HG02970 (cell line): Measurements from ENCODE around the gene WNT6.

Experiments used
- ATAC-seq: cut with Tn5 transposase; IDR thresholded peaks from one replicate; pipeline ENCODE4 v1.9.1; 2021; ENCODE audit warnings: mild to moderate bottlenecking, moderate library complexity, moderate number of reproducible peaks; ENCODE audit not compliant: unreplicated experiment, low FRiP score

Gene WNT6

DNA sequence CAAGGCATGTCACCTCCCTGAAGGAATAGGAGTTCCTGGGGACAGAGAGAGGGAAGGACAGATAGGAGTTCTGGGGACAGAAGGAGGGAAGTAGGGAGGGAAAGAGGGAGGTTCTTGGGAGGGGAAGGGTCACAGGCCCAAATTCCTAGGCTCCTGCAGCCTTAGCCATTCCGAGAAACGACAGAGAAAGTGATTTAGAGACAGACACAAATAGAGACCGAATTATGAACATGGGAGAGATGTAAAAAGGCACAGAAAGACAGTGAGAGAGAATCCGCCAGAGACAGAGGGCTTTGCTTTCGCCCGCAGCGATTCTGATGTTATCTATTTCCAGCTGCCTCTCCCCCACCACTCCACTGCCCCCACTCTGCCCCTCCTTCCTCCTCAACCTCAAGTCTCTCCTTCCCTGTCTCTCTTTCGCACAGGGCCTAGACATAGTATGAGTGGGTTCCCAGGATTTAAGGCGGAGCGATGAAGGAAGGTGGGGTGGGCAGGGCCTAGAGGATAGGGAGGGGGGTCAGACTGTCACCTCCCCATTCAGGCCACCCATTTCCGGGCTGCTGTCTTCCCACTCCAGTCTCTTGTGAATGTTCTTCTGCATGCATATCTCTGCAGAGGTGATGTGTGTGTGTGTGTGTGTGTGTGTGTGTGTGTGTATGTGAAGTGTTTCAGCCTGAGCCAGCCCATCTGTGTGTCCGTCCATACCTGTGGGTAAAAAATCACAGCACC lies 3.3 kb upstream of the WNT6 start:
- ATAC-seq: no peak

DNA sequence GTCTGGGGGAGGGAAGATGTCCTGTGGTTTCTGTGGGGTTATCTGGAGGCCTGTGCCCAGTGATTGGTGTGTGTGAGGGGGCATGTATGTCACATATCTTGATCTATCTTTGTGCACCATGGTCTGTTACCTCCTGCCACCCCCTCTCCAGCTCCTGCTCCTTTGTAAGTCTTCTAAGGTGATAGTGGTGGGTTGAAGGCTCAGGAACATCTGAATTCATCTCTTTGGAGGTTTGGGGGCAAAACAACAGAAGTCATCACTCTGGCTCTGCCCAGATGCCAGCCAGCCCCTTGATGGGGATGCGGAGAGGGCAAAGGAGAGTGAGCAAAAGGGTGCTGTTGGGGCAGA lies 2.7 kb upstream of the WNT6 start:
- no peak for ATAC-seq

DNA sequence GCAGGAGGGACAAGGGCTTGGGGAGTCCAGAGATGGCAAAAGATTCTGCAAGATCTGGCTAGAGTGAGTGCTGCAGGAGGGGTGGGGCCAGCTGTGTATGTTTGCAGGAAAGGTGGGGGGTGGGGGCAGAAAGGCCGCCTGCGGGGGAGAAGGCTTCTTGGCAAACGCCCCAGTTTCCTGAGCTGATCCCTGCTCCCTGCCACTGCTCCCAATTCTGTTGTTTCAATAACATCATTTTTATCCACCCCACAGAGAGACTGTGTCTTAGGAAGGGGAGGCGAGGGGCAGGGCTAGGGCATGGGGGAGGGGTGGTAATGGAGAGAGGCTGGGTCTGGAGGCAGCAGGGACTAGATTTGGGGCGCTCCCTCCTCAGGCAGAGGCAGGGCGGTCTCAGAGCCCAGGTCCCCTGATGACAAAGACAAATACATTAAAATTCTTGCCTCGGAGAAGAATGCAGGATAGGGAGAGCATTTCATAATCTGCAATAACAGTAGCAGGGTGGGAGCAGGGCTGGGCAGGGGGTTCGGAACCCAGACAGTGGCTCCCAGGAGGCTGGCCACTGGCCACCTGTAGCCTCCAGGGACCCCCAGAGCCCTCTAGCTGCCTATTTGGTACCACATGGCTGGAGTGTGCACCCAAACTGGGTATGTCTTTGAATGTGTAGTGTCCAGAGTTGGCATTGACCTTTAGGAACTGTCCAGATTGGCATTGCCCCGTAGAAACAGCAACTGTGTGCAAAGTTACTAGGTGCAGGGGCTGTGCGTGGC lies 2.1 kb upstream of the WNT6 start:
- ATAC-seq: no peak

DNA sequence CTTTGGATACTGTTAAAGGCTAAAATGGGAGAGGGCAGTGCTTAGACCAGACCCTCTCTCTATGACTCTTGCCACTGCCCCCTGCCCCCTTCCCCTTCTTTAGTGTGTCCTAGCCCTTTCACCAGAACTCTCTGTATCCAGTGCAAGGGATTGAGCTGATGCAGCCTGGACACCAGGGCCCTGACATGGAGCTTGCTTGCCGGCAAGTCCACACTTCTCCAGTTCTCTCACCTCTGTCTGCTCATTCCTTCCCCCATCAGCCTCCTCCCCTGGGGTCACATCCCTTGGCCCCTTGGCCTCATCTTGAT lies 1.5 kb upstream of the WNT6 start:
- no peak for ATAC-seq

DNA sequence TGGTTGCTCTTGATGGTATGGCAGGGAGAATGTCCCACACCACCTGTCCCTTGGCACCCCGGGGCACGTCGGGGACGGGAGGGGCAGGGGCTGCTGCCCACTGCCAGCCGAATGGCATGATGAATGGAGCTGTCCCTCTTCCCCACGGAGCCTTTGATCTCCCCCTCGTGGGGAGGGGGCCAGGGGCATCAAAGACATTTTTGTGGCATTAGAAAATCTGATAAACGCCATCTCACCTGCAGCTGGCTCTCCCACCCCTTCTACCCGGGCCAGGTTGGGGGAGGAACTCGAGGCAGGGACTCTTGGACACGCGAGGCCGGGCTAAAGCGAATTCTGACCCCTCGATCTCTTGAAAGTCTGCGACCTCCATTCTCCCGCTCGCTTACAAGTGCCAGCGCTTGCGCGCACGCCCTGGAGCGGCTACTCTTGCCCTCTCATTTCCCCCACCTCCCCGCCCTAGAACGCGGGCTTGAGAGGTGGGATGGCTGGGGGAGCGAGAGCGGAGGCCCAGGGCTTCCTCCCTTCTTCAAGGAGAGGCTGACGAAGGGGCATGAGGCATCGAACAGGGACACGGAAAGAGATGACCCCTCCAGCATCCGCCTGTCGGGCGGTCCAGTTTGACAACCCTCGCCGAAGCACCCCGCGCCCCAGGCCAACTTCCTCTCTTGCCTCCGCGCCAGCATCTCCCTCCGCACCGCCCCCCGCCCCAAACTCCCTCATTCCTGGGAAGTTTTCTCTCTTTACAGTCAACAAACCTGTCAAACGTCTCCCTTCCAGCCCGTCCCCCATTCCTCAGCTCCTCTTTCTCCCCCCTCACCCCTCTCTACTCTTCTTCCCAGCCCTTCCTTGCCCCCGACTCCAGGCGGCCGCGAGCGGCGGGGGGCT lies 692 bp upstream of the WNT6 start:
- no peak for ATAC-seq

DNA sequence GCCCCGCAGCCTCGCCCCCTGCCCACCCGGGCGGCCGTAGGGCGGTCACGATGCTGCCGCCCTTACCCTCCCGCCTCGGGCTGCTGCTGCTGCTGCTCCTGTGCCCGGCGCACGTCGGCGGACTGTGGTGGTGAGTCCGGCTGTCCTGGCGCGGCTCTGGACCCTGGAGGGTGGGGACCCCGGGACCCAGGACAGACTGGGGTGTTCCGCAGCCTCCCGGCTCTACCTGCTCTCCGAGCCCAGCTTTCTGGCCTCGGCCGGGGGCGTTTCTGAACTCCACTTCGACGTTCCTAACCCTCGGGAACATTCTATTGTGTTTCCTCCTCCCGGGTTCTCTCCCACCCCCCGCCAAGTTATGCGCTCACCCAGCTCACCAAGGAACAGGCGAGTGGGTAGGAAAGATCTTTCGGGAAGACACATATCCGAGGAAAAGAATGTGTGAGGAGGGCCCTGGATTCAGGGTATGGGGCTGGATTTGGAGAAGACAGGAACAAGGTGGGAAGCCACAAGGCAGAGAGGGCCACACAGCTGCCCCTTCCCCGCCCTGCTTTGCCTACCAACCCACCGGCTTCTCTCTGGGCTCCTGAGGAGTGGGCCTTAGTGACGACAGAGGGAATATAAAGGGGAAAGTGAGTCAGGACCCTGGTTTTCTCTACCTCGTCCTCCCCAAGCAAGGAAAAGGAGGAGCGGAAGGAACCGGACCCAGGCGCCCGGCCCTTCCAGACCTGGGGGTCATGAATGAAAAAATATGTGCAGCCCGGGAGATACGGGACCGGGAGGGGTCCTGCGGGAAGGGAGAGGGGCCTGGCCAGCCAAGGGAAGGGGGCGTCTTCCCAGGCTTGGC lies 605 bp downstream of the WNT6 start:
- no peak for ATAC-seq

DNA sequence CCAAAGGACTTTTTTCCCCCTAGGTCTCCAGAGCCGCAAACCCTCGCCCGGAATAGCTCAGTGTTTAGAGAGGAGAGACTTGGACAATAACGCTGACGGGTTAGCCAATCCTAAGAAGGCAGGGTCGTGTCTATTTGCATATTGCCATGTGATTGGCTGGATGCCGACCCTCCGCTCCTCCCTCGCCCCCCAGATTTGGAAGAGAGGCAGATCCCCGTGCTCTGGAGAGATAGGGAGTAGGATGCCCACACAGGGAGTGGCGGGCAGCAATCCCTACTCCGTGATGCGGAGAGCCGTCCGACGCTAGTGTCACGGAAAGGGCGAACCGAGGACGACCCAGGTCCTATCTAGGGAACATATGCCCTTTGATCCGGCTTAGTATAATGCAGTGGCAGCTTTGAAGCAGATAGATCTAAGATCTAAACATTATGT lies 1.4 kb downstream of the WNT6 start:
- no peak for ATAC-seq

DNA sequence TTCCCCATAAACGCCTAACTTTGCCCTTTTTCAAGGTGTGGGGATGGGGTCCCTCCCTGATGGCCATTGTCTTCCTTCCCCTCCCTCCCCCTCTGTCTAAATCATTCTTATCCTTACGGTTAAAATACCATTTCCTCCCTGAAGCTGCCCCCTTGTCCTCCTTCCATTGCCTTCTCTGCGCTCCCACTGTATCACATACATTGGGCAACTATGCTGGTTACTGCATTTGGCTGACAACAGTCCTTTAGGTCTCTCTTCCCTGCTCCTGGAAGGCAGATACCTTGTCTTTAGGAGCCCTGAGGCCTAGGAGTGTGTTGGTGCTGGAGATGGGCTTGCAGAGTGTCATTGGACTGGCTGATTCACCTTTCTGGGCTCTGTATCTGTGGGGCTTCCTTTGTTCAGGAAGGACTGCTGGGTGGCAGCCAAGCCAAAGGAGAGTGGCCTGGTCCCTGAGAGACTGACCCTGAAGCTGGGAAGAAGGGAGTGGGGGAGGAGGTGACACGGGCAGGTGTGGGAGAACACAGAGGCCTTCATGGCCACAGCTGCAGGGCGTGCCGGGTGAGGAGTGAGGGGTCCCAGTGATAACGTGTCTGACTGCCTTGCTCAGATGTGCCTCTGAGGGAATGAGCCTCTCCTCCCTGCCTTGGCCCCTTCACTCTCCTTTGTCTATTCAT lies 2.2 kb downstream of the WNT6 start:
- no peak for ATAC-seq

DNA sequence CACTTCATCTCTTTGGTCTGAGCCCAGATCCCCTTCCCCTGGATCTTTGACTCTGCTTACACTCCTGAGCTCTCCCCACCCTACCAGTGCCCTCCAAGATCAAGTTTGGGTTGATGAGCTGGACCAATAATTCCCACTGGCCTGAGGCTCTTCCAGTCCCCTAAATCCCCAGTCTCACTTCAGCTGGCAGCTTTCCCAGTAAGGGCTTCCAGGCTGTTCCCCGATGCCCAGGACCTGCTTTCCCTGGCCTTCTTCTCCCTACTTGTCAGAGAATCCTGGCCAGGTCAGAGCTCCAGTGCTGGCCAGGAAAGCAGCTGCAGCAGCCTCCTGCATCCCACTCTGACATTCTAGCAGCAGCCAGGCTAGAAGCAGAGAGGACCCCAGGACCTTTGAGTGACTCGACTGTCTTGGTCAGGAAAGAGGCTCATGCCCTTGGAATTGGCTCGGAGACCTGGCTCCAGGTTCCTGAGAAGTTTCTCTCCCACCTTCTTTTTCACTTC lies 3.5 kb downstream of the WNT6 start:
- no peak for ATAC-seq

DNA sequence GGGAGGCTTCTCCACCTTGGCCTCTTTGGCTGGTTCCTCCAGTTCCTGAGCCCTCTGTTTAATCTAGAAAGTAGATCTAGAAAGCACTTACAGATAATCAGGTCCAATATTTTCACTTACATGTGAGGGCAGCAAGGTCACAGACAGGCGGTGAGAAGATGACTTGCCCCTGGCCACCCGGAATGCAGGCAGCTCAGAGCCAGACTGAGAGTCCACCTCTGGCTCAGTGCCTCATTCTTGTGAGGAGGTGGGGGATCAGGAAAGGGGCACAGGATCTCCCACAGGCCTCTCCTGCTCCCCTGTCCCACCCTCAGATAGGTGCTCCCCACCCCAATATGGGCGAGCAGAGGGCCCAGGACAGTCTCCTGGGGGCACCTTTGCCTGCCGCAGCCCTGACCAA lies 5.8 kb downstream of the WNT6 start:
- ATAC-seq: no peak

DNA sequence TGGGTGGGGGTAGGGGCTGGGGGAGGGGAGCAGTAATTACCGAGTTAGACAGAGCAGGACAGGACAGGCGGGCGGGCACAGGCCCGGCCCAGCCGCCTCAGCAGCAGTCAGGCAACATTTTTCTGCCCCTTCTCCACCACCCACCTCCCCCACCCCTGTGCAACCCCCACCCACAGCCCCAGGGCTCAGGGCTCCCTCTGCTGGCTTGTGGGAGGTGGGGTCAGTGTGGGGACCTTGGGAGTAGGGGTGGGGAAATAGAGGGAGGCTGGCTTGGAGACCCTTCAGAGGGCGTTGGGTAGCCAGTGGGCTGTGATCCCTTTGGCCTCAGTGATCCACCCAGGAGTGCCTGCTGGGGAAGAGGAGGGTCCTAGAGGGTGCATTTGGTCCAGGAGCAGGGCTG lies 6.4 kb downstream of the WNT6 start:
- no peak for ATAC-seq

DNA sequence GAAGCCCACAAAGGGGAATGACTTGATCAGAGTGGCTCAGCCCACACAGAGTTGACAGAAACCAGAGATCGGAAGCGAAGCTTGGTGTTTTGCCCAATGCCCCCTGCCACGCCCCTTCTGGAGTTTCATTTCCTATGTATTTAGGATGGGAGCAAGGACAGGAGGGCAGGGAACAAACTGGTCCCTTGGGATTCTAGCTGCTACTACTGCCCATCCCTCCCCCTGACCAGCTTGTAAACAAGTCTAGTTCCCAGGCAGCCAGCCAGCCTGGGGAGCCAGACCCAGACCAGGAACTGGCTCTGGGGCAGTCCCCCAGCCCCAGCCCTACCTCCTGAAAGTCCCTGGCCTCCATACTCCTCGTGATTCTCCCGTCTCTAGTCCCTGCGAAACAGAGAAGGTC lies 8.3 kb downstream of the WNT6 start:
- no peak for ATAC-seq

DNA sequence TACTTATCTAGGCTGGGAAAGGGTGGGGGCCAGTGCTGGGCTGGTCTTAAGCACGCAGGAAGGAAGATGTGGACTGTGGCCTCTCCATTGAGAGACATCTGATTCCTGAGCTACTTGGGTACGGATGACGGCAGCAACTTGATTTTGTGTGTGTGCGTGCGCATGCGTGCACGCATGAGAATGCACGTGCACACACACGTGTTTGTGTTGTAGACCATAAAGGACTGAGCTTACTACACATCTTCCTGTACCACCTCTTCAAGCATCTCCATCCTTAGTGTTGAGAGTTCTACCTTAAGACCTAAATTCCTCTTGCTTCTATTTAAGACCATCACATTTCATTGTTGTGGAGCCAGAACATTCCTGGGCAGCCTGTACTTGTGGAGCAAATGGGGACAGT lies 9.5 kb downstream of the WNT6 start:
- ATAC-seq: no peak

DNA sequence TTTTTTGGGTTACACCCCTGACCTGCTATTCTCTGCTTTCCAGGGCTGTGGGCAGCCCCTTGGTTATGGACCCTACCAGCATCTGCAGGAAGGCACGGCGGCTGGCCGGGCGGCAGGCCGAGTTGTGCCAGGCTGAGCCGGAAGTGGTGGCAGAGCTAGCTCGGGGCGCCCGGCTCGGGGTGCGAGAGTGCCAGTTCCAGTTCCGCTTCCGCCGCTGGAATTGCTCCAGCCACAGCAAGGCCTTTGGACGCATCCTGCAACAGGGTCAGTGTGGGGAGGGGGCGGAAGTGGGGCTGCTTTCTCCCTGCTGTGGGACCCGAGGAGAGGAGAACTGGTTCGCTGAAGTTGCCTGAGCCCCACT lies 11.4 kb downstream of the WNT6 start:
- no peak for ATAC-seq

DNA sequence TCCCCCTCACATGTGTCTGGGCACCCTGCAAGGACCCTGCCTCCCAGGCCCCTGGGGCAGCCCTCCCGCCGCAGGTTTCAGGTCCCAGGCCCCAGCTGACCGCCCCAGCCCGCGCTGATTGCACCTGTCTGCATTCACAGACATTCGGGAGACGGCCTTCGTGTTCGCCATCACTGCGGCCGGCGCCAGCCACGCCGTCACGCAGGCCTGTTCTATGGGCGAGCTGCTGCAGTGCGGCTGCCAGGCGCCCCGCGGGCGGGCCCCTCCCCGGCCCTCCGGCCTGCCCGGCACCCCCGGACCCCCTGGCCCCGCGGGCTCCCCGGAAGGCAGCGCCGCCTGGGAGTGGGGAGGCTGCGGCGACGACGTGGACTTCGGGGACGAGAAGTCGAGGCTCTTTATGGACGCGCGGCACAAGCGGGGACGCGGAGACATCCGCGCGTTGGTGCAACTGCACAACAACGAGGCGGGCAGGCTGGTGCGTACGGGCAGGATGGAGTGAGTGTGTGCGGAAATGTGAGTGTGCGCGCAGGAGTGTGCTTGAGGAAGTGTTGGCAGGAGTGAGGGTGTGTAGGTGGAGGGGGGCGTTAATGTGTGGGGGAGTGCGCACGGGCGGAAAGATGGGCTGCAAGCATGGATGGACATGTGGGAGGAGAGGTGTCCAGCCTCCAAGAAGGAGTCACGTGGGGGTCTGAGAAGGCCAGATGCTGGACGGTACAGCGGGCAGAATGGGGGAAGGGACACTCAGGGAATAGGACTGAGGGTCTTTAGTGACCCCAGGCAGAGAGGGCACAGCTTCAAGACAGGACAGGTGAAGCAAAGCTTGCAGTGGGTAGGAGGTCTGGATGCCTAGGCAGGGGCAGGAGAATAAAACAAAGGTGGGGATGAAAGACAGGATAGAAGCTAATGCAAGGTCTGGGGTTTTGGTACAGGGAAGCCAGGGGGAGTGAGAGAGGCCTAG lies 12.0 kb downstream of the WNT6 start:
- ATAC-seq: no peak

DNA sequence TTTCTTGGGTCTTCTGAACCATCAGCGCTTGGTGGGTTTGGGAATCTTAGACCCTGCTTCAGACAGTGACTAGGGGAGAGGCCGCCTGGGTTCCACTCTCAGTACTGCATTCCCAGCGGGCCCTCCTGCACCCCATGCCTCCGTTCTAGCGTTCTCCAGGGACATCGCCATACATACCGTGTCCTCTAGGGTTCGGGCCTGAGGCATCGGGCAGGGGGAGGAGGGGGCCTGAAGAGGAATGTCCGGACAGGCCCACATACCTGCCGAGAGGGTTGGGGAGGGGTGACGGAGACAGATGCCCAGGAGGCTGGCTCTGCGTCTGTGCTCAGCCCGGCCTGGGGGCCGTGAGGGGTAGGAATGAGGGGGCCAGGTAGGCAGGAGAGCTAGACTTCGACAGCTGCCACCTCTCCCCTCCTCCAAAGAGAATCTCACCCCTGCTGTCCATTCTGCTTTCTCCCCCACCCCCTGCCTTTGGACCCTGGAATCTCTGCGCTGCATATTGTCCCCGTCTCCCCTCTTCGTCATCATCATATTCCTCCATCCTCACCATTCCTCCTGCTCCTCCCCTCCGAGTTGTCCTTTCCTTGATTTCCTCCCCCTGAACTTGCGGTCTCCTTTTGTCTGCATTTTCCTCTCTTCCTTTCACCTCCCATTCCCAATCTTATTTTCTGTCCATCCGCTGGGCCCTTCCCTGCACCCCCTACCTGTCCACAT lies 13.2 kb downstream of the WNT6 start:
- ATAC-seq: no peak

DNA sequence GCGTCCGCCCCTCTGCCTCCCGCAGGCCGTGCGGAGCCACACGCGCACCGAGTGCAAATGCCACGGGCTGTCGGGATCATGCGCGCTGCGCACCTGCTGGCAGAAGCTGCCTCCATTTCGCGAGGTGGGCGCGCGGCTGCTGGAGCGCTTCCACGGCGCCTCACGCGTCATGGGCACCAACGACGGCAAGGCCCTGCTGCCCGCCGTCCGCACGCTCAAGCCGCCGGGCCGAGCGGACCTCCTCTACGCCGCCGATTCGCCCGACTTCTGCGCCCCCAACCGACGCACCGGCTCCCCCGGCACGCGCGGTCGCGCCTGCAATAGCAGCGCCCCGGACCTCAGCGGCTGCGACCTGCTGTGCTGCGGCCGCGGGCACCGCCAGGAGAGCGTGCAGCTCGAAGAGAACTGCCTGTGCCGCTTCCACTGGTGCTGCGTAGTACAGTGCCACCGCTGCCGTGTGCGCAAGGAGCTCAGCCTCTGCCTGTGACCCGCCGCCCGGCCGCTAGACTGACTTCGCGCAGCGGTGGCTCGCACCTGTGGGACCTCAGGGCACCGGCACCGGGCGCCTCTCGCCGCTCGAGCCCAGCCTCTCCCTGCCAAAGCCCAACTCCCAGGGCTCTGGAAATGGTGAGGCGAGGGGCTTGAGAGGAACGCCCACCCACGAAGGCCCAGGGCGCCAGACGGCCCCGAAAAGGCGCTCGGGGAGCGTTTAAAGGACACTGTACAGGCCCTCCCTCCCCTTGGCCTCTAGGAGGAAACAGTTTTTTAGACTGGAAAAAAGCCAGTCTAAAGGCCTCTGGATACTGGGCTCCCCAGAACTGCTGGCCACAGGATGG lies 14.0 kb downstream of the WNT6 start:
- ATAC-seq: no peak
